ENCODE data around the gene WNT6.

DNA sequence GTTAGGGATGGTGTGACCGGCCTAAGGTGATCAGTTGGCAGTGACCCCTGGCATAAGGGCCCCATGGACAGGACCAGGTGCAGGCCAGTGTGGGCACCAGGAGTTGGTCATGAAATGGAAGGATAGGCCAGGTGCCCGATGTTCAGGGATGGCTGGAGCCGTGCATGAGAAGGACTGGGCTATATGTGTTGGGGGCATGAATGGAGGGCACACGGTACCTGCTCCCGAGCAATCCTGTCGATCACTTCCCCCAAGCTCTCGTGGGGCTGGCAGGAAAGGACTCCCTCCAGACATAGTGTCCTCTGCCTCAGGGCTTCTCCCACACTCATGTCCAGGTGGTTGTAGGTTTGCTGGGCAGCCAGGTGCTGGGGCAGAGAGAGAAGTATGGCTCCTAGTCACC, 35.6 kb upstream of the WNT6 start:
- TF ChIP-seq, protein P1, sequence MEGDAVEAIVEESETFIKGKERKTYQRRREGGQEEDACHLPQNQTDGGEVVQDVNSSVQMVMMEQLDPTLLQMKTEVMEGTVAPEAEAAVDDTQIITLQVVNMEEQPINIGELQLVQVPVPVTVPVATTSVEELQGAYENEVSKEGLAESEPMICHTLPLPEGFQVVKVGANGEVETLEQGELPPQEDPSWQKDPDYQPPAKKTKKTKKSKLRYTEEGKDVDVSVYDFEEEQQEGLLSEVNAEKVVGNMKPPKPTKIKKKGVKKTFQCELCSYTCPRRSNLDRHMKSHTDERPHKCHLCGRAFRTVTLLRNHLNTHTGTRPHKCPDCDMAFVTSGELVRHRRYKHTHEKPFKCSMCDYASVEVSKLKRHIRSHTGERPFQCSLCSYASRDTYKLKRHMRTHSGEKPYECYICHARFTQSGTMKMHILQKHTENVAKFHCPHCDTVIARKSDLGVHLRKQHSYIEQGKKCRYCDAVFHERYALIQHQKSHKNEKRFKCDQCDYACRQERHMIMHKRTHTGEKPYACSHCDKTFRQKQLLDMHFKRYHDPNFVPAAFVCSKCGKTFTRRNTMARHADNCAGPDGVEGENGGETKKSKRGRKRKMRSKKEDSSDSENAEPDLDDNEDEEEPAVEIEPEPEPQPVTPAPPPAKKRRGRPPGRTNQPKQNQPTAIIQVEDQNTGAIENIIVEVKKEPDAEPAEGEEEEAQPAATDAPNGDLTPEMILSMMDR (IDR thresholded peaks at IDR 0.05), result no peak
- TF ChIP-seq POLR2A (IDR thresholded peaks at IDR 0.05), result no peak

All from esophagus squamous epithelium (tissue), 4 donors.